SU-DHL-6 (cell line): ENCODE results near the gene TPPP3.

Source experiments
- H2AFZ ChIP-seq: fragments of 200-600 bp; sonication (generic); 2 replicates; pipeline ENCODE4 v1.6.1; 2014; ENCODE audit warnings: low read depth, mild to moderate bottlenecking, moderate library complexity, mixed read lengths, antibody characterized with exemption, low read length; ENCODE audit not compliant: severe bottlenecking
- H3F3A ChIP-seq: fragments of 200-600 bp; shearing (Covaris generic); 2 replicates; pipeline ENCODE4 v1.6.0; 2016; ENCODE audit warnings: antibody characterized with exemption, mild to moderate bottlenecking; ENCODE audit not compliant: insufficient read depth
- H3K27ac ChIP-seq: fragments of 200-600 bp; sonication (generic); 2 replicates; pipeline ENCODE4 v1.5.1; 2016; ENCODE audit warnings: low read depth, mild to moderate bottlenecking, low read length, moderate library complexity, mixed read lengths
- H3K27me3 ChIP-seq: fragments of 200-600 bp; sonication (generic), shearing (Covaris generic); 2 replicates; pipeline ENCODE4 v1.6.0; 2014; ENCODE audit warnings: mild to moderate bottlenecking, low read length
- H3K36me3 ChIP-seq: fragments of 200-600 bp; sonication (generic); 2 replicates; pipeline ENCODE4 v1.6.1; 2014; ENCODE audit warnings: mild to moderate bottlenecking, low read length, mixed read lengths
- H3K4me2 ChIP-seq: fragments of 300-600, 200-600 bp; shearing (Covaris generic), sonication (generic); 2 replicates; pipeline ENCODE4 v1.6.0; 2014; ENCODE audit warnings: low read length, low read depth, mild to moderate bottlenecking; ENCODE audit not compliant: poor library complexity, severe bottlenecking
- H3K4me3 ChIP-seq: fragments of 200-600 bp; sonication (generic); 2 replicates; pipeline ENCODE4 v1.5.1; 2014; ENCODE audit warnings: antibody characterized with exemption, low read length, mild to moderate bottlenecking, mixed read lengths; ENCODE audit not compliant: insufficient read depth, poor library complexity, severe bottlenecking
- H3K79me2 ChIP-seq: fragments of 200-600 bp; sonication (generic); 2 replicates; pipeline ENCODE4 v1.6.1; 2014; ENCODE audit warnings: mild to moderate bottlenecking, low read length, moderate library complexity; ENCODE audit not compliant: insufficient read depth
- H3K9ac ChIP-seq: fragments of 200-600 bp; sonication (generic); 2 replicates; pipeline ENCODE4 v1.7.0; 2014; ENCODE audit warnings: mild to moderate bottlenecking, low read length
- H3K9me2 ChIP-seq: fragments of 200-600 bp; sonication (generic); replicated peaks from 2 replicates; pipeline ENCODE4 v1.6.1; 2014; ENCODE audit warnings: low read length; ENCODE audit not compliant: insufficient read depth
- H3K9me3 ChIP-seq: fragments of 200-600 bp; sonication (generic); 2 replicates; pipeline ENCODE4 v1.6.1; 2014; ENCODE audit warnings: low read length, mixed read lengths; ENCODE audit not compliant: insufficient read depth
- H4K20me1 ChIP-seq: fragments of 200-600 bp; sonication (generic); 2 replicates; pipeline ENCODE4 v1.6.1; 2014; ENCODE audit warnings: low read depth, mild to moderate bottlenecking, antibody characterized with exemption, low read length, moderate library complexity, mixed read lengths
- CTCF ChIP-seq: fragments of 200-600 bp; sonication (generic); IDR thresholded peaks from one replicate; pipeline ENCODE4 v1.5.1; 2017; ENCODE audit warnings: antibody characterized with exemption, mild to moderate bottlenecking, low read length, moderate library complexity; ENCODE audit not compliant: insufficient read depth, poor library complexity, severe bottlenecking
- EZH2phosphoT487 ChIP-seq: fragments of 200-600 bp; sonication (generic), shearing (Covaris generic); conservative IDR thresholded peaks from 2 replicates; pipeline ENCODE4 v1.6.1; 2018; ENCODE audit warnings: mild to moderate bottlenecking, antibody characterized with exemption, low read length, moderate library complexity, mixed read lengths

The TPPP3 gene

DNA sequence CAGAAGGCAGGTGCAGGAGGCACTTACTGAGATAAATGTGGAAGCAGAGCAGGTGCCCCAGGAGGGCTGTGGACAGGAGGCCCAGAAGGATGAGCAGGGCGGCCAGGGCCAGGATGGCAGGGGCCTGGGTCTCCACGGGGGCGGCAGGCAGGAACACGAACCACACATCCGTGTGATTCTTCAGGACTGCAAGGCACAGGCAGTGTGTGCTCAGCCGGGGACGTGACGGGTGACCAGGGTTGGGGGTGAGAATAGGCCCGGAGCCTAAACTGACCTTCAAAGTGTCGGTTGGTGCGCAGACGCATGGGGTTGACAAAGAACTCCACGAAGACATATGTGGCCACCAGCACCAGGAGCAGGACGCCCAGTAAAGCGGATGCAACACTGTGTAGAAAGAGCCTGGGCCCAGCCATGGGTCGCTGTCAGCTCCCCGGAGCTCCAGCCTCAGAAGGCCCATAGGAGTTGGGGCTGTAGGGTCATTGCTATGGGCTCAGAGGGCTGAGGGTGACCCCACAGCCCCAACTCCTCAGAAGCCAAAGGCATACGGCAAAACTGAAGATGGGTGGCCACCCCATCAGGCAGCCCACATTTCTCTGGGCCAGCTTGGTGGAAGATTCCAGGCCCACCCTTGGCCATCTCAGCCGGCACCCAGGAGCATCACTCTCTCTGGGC is 5.4 kb upstream of the TPPP3 start:
- Histone ChIP-seq H3K4me3 (no peak overlapping the region), H3K4me2 (no peak overlapping the region), H3F3A (no peaks in the 10 kb centered on the region), H3K9me3 (no peaks in the 10 kb centered on the region), H2AFZ (no peak overlapping the region), H4K20me1 (no peaks in the 10 kb centered on the region), H3K27ac (no peak overlapping the region), H3K9ac (no peak overlapping the region), H3K9me2 (no peaks in the 10 kb centered on the region), H3K79me2 (no peaks in the 10 kb centered on the region), H3K27me3 (no peaks in the 10 kb centered on the region), H3K36me3 (no peaks in the 10 kb centered on the region)
- TF ChIP-seq CTCF (no peak), EZH2phosphoT487 (no peak)

DNA sequence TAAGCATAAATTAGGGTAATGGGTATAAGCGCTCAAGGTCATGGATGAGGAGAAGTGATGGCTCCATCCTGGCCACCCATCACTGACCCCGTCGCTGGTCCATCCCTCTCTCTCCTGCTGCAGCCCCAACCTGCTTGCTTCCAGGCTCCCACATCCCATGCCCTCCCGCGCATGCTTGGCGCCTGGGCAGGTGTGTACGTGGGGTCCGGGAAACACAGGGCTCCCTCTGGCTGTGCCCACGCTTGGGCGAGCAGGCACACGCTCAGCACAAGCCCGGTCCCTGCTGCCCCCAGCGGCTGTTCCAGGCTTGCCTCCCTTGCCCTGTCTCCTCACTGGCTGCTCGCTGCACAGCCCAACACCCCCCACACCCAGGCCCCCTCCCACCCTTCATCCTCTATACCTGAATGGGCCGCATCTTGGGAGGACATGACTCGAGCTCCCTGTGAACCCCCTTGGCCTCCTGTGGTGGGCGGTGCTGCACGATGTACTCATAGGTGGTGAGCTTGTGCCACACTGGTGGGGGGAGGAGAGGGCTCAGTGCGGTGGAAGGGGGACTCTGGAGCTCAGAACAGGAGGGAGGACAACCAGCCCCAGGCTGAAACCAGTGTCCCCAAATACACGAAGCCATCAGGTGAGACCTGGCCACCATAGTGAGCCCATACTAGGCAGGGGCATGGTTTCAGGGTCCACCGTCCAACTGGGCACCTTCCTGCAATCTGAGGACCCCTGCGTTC is 4.7 kb upstream of the TPPP3 start:
- H3K9ac ChIP-seq, result no peak overlapping the region
- no peaks in the 10 kb centered on the region for H4K20me1 ChIP-seq
- no peak overlapping the region for H3K27ac ChIP-seq
- H3F3A ChIP-seq, result no peaks in the 10 kb centered on the region
- no peaks in the 10 kb centered on the region for H3K9me3 ChIP-seq
- H3K4me3 ChIP-seq, result no peak overlapping the region
- H2AFZ ChIP-seq, result no peak overlapping the region
- TF ChIP-seq CTCF, result no peak
- no peaks in the 10 kb centered on the region for H3K79me2 ChIP-seq
- H3K4me2 ChIP-seq, result no peak overlapping the region
- H3K36me3 ChIP-seq, result no peaks in the 10 kb centered on the region
- no peaks in the 10 kb centered on the region for H3K27me3 ChIP-seq
- no peaks in the 10 kb centered on the region for H3K9me2 ChIP-seq

DNA sequence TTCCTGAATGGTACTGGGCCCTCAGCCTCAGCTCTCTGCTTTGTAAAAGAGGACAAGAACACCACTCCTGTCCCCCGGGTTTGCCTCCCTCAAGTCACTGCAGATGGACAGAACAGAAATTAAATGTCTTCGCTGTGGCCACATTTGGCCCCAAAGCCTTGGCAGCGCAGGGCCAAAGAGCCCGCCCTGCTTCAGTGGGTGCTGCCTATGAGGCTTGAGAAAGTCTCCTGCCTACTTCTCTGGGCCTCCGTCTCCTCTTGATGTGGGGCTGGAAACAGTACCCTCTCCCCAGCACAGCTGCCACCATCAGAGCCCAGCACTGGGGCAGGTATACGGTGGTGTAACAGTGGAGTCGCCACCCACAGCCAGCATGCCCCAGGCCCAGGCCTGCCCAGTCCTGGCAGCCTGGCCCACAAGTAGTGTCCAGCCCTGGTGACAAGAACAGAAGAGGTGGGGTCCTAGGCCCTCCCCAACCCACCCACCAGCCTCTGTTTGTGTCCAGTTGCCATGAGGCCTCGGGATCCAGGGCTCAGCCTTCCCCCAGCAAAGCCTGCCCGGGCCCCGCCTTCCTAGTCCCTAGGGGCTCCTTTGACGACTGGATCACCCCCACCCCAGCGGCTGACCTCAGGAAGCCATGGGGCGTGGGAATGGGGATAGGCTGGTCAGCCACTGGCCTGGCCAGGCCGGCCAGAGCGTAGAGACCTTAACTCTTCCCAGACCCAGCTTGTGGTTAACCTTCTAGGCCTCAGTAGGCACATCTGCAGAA is 3.9 kb upstream of the TPPP3 start:
- Histone ChIP-seq H2AFZ (no peak overlapping the region), H3K9me3 (no peaks in the 10 kb centered on the region), H3K9ac (no peak overlapping the region), H3K36me3 (no peaks in the 10 kb centered on the region), H3K79me2 (no peaks in the 10 kb centered on the region), H4K20me1 (no peaks in the 10 kb centered on the region), H3K4me3 (no peak overlapping the region), H3K27ac (no peak overlapping the region), H3K9me2 (no peaks in the 10 kb centered on the region), H3F3A (no peaks in the 10 kb centered on the region), H3K27me3 (no peaks in the 10 kb centered on the region), H3K4me2 (no peak overlapping the region)
- TF ChIP-seq CTCF, result no peak
- TF ChIP-seq EZH2phosphoT487, result no peak
